Stomach (tissue), 9 donors: ENCODE measurements around the gene PBX3. TPM values are rescaled to one million over a fixed set of nuclear protein-coding genes. Genes with fewer than 3 reads are reported as not detected.

Experiments
- DNase-seq, 2 donors: peaks; one replicate each; pipeline versions ENCODE4 v3.0.0 to v3.0.0-alpha.2; 2013 to 2019
- H3K27ac ChIP-seq, 5 donors: fragments of 200-600 bp in 4 of 5; sonication (generic) in 4 of 5; one replicate each; pipeline ENCODE4 v1.5.1; 2013 to 2019; ENCODE audit warnings: mild to moderate bottlenecking in 1 of 5, moderate library complexity in 1 of 5
- H3K27me3 ChIP-seq, 3 donors: fragments of 200-600 bp; sonication (generic); one replicate each; pipeline ENCODE4 v1.5.1; 2017 to 2019; ENCODE audit warnings: mixed run types in 1 of 3
- H3K36me3 ChIP-seq, 4 donors: fragments of 200-600 bp; sonication (generic); 1 replicate in 3 of 4; 2 replicates in 1 of 4; pipeline ENCODE4 v1.5.1; 2016 to 2019
- H3K4me1 ChIP-seq, 4 donors: fragments of 200-600 bp; sonication (generic); one replicate each; pipeline ENCODE4 v1.5.1; 2016 to 2019
- H3K4me3 ChIP-seq, 4 donors: fragments of 200-600 bp; sonication (generic) in 3 of 4; one replicate each; pipeline ENCODE4 v1.5.1; 2016 to 2019; ENCODE audit warnings: mild to moderate bottlenecking in 1 of 4
- H3K9me3 ChIP-seq, 4 donors: fragments of 200-600 bp; sonication (generic); one replicate each; pipeline ENCODE4 v1.5.1; 2016 to 2019
- EP300 ChIP-seq: sonication (generic); formaldehyde crosslinking; IDR thresholded peaks from one replicate; pipeline ENCODE4 v1.6.1; 2017; ENCODE audit warnings: antibody characterized with exemption
- POLR2A ChIP-seq, 4 donors: fragments of 450-650 bp; IDR thresholded peaks; one replicate each; pipeline ENCODE4 v1.6.1; 2016; ENCODE audit warnings: antibody characterized with exemption in 4 of 4, control low read depth in 2 of 4, mild to moderate bottlenecking in 1 of 4, moderate library complexity in 1 of 4
- POLR2AphosphoS5 ChIP-seq, 3 donors: sonication (generic); formaldehyde crosslinking; IDR thresholded peaks; one replicate each; pipeline ENCODE4 v1.6.1; 2016; ENCODE audit warnings: antibody characterized with exemption in 3 of 3
- WGBS, 5 donors: extraction: QIAGEN DNeasy Blood & Tissue Kit in 3 of 5; methylation state at CpG; one replicate each; pipeline versions ENCODE4 v1.1.5 to v1.1.7; 2013 to 2018; 5-methylcytosine and 5-hydroxymethylcytosine counted together
- intact Hi-C: fragments of 100-400 bp; cut with DNase I; formaldehyde crosslinking; loops from one replicate; pipeline ENCODE4 v1.15.1; 2023; ENCODE audit warnings: low total_unique reads
- polyA plus RNA-seq, 3 donors: library from polyadenylated mRNA; stranded (reverse); fragments of 200-250 nt; gene quantifications; one replicate each; pipeline ENCODE4 v1.2.3, GENCODE V29; 2013
- total RNA-seq, 5 donors: library from RNA; depleted of rRNA; stranded (reverse); fragments of >200 nt; gene quantifications; one replicate each; pipeline versions ENCODE4 v1.1.0 to v1.2.3, GENCODE V29; 2014 to 2016
- TF ChIP-seq, protein P1 (sequence below), 7 experiments: fragments of 450-650 bp in 4 of 7; fragments of 200-600 bp in 3 of 7; sonication (generic) in 3 of 7; IDR thresholded peaks; one replicate each; pipeline ENCODE4 v1.5.1; 2016 to 2019; ENCODE audit warnings: antibody characterized with exemption in 7 of 7, control low read depth in 2 of 7, mild to moderate bottlenecking in 1 of 7
- donor health status: healthy with polysubstance abuse.
- donor health status: Bipolar disorder and iron deficiency.
- donor health status: healthy.

PBX3 gene
- total and polyA plus RNA-seq, 8 donors = 9.3 to 59.1 (median 16.2) TPM

DNA sequence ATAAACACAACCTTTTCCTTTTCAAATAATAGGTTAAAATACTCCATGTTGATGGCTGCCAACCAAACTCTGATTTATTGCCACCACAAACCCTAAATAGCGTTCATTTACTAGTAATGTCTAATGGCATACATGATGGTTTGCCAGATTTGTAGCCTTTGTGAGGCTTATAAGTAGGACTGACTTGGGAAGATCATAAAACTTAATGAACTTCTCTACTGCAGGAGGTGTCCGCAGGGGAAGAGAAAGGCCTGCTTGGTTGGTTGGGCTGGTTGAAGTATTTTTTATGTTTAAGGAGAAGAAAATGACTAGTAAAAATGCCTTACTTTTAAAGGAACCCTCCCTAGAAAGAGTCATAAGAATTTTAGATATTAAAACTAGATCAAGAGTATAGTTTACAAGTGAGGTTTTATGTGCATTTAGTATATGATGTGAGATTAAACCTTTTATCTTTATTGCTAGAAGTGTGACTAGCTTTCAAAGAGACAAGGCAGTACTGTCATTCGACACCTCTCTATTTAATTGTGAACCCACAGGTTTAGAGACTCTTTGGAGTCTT is 5.0 kb downstream of the PBX3 start:
- 79 to 88% (median 84%) methylated on average over 3 of the region's 3 CpGs for WGBS, 5 donors
- Histone ChIP-seq H3K4me1 (peaks cover 10 to 73% (median 42%) of the 10 kb centered on the region in 4 donors), H3K4me3 (no peak overlapping the region), H3K27me3 (no peaks in the 10 kb centered on the region), H3K9me3 (no peaks in the 10 kb centered on the region), H3K27ac (no peak overlapping the region), H3K36me3 (no peaks in the 10 kb centered on the region)
- TF ChIP-seq POLR2AphosphoS5 (IDR thresholded peaks at IDR 0.05) = no peak
- TF ChIP-seq, protein P1, sequence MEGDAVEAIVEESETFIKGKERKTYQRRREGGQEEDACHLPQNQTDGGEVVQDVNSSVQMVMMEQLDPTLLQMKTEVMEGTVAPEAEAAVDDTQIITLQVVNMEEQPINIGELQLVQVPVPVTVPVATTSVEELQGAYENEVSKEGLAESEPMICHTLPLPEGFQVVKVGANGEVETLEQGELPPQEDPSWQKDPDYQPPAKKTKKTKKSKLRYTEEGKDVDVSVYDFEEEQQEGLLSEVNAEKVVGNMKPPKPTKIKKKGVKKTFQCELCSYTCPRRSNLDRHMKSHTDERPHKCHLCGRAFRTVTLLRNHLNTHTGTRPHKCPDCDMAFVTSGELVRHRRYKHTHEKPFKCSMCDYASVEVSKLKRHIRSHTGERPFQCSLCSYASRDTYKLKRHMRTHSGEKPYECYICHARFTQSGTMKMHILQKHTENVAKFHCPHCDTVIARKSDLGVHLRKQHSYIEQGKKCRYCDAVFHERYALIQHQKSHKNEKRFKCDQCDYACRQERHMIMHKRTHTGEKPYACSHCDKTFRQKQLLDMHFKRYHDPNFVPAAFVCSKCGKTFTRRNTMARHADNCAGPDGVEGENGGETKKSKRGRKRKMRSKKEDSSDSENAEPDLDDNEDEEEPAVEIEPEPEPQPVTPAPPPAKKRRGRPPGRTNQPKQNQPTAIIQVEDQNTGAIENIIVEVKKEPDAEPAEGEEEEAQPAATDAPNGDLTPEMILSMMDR (IDR thresholded peaks at IDR 0.05) = no peak
- no peak for TF ChIP-seq EP300
- TF ChIP-seq POLR2A (IDR thresholded peaks at IDR 0.05) = no peak
- no peak for DNase-seq
- intact Hi-C loops = no loop called here

DNA sequence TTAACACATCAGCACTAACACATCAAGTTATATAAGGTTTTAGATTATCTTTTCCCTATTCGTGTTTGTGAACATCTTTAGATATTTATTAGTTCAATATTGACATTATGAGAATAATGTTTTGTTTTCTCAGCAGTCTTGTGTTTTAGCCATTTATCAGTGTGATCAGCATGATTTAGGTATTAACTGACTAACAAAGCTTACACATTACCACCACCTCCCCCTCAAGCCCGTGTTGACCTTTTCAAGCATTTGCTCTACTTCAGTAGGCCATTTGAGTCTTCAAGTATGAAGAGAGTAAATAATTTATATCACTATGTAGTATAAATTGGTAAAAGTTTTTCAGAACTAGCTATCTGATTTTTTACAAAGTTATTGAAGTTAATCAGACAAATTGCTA is 6.9 kb downstream of the PBX3 start:
- intact Hi-C loops = no loop called here
- Histone ChIP-seq H3K4me1 (peaks cover 10 to 90% (median 47%) of the 10 kb centered on the region in 4 donors), H3K4me3 (no peak overlapping the region), H3K27ac (no peak overlapping the region), H3K9me3 (no peaks in the 10 kb centered on the region), H3K36me3 (no peaks in the 10 kb centered on the region), H3K27me3 (no peaks in the 10 kb centered on the region)
- 28 to 43% (median 37%) methylated on average over 2 of the region's 2 CpGs for WGBS, 5 donors
- DNase-seq = no peak
- TF ChIP-seq POLR2AphosphoS5 (IDR thresholded peaks at IDR 0.05) (no peak), EP300 (no peak)

DNA sequence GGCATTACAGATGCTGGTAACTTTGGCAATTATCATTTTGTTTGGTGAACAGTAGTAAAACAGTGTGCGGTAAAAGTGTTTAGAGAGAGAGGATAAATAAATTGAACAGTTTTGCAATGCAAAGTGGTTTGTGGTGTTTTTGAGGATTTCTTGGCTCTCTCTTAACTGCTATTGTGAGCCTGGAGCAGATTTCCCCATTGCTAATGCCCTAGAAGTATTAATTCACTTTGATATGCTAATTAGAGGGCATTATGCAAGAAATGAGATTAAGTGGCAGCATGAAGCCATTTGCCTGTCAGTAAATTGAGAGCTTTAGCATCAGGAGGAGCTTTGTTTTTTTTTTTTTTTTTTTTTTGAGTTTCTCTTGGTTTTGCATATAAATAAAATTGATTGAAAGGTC is 8.2 kb downstream of the PBX3 start:
- no peak for TF ChIP-seq POLR2AphosphoS5 (IDR thresholded peaks at IDR 0.05)
- no peak for TF ChIP-seq POLR2A (IDR thresholded peaks at IDR 0.05)
- TF ChIP-seq, protein P1 (IDR thresholded peaks at IDR 0.05) = no peak
- TF ChIP-seq EP300 = no peak
- Histone ChIP-seq H3K4me1 (peaks cover 4 to 85% (median 47%) of the 10 kb centered on the region in 4 donors), H3K36me3 (no peaks in the 10 kb centered on the region), H3K9me3 (no peaks in the 10 kb centered on the region), H3K27ac (no peak overlapping the region), H3K4me3 (no peak overlapping the region), H3K27me3 (no peaks in the 10 kb centered on the region)
- intact Hi-C loops = no loop called here
- DNase-seq = no peak
- 75 to 83% (median 81%) methylated on average over 1 of the region's 1 CpG for whole genome bisulfite sequencing, 5 donors

DNA sequence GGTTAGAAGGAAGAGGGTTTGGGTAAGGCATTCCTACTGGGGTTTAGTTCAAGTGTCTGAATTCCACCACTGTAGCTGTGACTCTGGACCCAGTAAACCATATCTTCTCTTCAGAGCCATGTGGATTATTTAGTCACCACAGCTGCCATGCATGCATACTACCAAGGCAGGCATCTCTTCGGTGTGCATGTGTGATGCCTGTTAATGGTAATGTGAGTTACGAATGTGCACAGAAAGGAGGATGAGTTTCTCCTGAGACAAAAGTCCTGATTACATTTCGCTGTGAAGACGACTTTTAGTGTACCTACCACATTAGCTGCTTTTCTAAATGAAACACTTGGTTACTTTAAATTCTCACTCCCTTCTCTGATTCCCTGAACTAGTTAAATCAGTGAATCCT is 9.3 kb downstream of the PBX3 start:
- H3K4me3 ChIP-seq = no peak overlapping the region
- H3K36me3 ChIP-seq = no peaks in the 10 kb centered on the region
- peaks cover 0 to 83% (median 47%) of the 10 kb centered on the region in 4 donors for H3K4me1 ChIP-seq
- no peaks in the 10 kb centered on the region for H3K9me3 ChIP-seq
- TF ChIP-seq, protein P1 (IDR thresholded peaks at IDR 0.05) = no peak
- no peak for TF ChIP-seq EP300
- no peak for TF ChIP-seq POLR2A (IDR thresholded peaks at IDR 0.05)
- TF ChIP-seq POLR2AphosphoS5 (IDR thresholded peaks at IDR 0.05) = no peak
- WGBS, 5 donors = 93 to 98% (median 97%) methylated on average over 4 of the region's 4 CpGs
- intact Hi-C loops = no loop called here
- H3K27ac ChIP-seq = no peak overlapping the region
- no peaks in the 10 kb centered on the region for H3K27me3 ChIP-seq
- no peak for DNase-seq

DNA sequence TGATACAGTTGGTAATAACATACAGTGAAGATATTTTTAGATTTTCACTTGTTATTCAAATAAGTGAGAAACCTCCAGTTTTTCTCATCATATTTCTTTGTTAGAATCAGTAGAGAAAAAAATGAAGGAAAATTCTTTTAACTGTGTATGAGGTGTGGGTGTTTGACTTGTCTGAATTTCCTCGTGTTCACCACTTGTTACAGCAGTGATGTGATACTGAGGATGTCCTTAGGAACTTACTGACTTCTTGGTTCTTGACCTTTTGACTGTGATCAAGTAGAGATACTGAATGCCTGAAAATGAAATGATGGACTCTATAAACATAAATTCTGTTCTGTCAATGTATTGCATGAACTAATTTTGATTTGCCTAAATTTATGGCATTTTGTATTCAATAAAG is 10.7 kb downstream of the PBX3 start:
- Histone ChIP-seq H3K4me3 (no peak overlapping the region), H3K27me3 (no peaks in the 10 kb centered on the region), H3K9me3 (no peaks in the 10 kb centered on the region), H3K27ac (no peak overlapping the region), H3K4me1 (peaks cover 0 to 92% (median 48%) of the 10 kb centered on the region in 4 donors), H3K36me3 (no peaks in the 10 kb centered on the region)
- intact Hi-C loops = no loop called here
- TF ChIP-seq, protein P1 (IDR thresholded peaks at IDR 0.05) = no peak
- TF ChIP-seq POLR2AphosphoS5 (IDR thresholded peaks at IDR 0.05) = no peak
- no peak for TF ChIP-seq POLR2A (IDR thresholded peaks at IDR 0.05)
- TF ChIP-seq EP300 = no peak
- 61 to 89% (median 68%) methylated on average over 1 of the region's 1 CpG for WGBS, 5 donors
- DNase-seq = no peak
